Measurements from ENCODE around the gene DPP3. TPM values are rescaled to one million over a fixed set of nuclear protein-coding genes. Genes with fewer than 3 reads are reported as not detected.

The DPP3 gene
- total RNA-seq, 1 experiment from 2014 or later = 135 TPM

GRCh38 chr11:66454247-66454646 is 26.0 kb upstream of the DPP3 start:
- peaks cover 5% of the 10 kb centered on the region for H3F3A ChIP-seq (ENCODE audit: low read length, unreplicated experiment)
- ATAC-seq (peak; percentile 87), DNase-seq (peak; percentile 96)
- H3K9me2 ChIP-seq (replicated peaks; ENCODE audit: low read length) = no peaks in the 10 kb centered on the region
- ChIA-PET CTCF (interaction anchor here (1.1 kb wide), 1 partner anchor 15 kb away, joined by 3 read pairs; the partner anchor contains the start of gene MRPL11), POLR2A (ENCODE audit: unreplicated experiment) (interaction anchor here (1.0 kb wide), 1 partner anchor 15 kb away, joined by 6 read pairs; the partner anchor contains the start of gene MRPL11)
- no peak for TF ChIP-seq EZH2phosphoT487 (IDR thresholded peaks at IDR 0.05; ENCODE audit: borderline replicate concordance, low read length)
- TF ChIP-seq, protein P1, sequence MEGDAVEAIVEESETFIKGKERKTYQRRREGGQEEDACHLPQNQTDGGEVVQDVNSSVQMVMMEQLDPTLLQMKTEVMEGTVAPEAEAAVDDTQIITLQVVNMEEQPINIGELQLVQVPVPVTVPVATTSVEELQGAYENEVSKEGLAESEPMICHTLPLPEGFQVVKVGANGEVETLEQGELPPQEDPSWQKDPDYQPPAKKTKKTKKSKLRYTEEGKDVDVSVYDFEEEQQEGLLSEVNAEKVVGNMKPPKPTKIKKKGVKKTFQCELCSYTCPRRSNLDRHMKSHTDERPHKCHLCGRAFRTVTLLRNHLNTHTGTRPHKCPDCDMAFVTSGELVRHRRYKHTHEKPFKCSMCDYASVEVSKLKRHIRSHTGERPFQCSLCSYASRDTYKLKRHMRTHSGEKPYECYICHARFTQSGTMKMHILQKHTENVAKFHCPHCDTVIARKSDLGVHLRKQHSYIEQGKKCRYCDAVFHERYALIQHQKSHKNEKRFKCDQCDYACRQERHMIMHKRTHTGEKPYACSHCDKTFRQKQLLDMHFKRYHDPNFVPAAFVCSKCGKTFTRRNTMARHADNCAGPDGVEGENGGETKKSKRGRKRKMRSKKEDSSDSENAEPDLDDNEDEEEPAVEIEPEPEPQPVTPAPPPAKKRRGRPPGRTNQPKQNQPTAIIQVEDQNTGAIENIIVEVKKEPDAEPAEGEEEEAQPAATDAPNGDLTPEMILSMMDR (conservative IDR thresholded peaks at IDR 0.05; ENCODE audit: low read depth, low read length) = no peak
- TF ChIP-seq EZH2 (IDR thresholded peaks at IDR 0.05; ENCODE audit: low read length, unreplicated experiment) = no peak
- H4K20me1 ChIP-seq (ENCODE audit: low read length) = no peaks in the 10 kb centered on the region
- H3K4me1 ChIP-seq (ENCODE audit: insufficient read depth, low read length) = peaks cover 17% of the 10 kb centered on the region
- no peaks in the 10 kb centered on the region for H3K9me3 ChIP-seq (ENCODE audit: low read length)
- H3K27ac ChIP-seq (ENCODE audit: low read length) = peak overlapping the region; percentile 75
- peak overlapping the region; percentile 53 for H3K4me2 ChIP-seq (ENCODE audit: low read length)
- H2AFZ ChIP-seq (ENCODE audit: low read length) = no peak overlapping the region
- no peaks in the 10 kb centered on the region for H3K36me3 ChIP-seq (ENCODE audit: low read depth, low read length)
- no TSS peak for BruUV-seq (replicated peaks)
- intact Hi-C loops (cut with micrococcal nuclease) = no loop called here
- H3K4me3 ChIP-seq (ENCODE audit: low read length) = no peak overlapping the region; the same call in 1 of the 2 replicates
- H3K9ac ChIP-seq (ENCODE audit: low read length) = no peak overlapping the region
- no peaks in the 10 kb centered on the region for H3K79me2 ChIP-seq (ENCODE audit: low read length)
- H3K27me3 ChIP-seq (ENCODE audit: low read length) = no peaks in the 10 kb centered on the region

- ChIA-PET CTCF (interaction anchor here (1.1 kb wide), 1 partner anchor 16 kb away, joined by 3 read pairs; the partner anchor contains the start of gene MRPL11), POLR2A (ENCODE audit: unreplicated experiment) (interaction anchor here (1.0 kb wide), 1 partner anchor 16 kb away, joined by 6 read pairs; the partner anchor contains the start of gene MRPL11)
- TF ChIP-seq EZH2 (IDR thresholded peaks at IDR 0.05; ENCODE audit: low read length, unreplicated experiment) = no peak
- TF ChIP-seq, protein P1 (conservative IDR thresholded peaks at IDR 0.05; ENCODE audit: low read depth, low read length) = no peak
- intact Hi-C loops (cut with micrococcal nuclease) = no loop called here
- Histone ChIP-seq H3K9me3 (ENCODE audit: low read length) (no peaks in the 10 kb centered on the region), H4K20me1 (ENCODE audit: low read length) (no peaks in the 10 kb centered on the region), H3K79me2 (ENCODE audit: low read length) (no peaks in the 10 kb centered on the region), H3K4me3 (ENCODE audit: low read length) (peak overlapping the region; percentile 11; the same call in 1 of the 2 replicates), H3K9me2 (replicated peaks; ENCODE audit: low read length) (no peaks in the 10 kb centered on the region), H3K4me1 (ENCODE audit: insufficient read depth, low read length) (peaks cover 17% of the 10 kb centered on the region), H3K36me3 (ENCODE audit: low read depth, low read length) (no peaks in the 10 kb centered on the region), H3K4me2 (ENCODE audit: low read length) (peak overlapping the region; percentile 53), H2AFZ (ENCODE audit: low read length) (no peak overlapping the region), H3K27ac (ENCODE audit: low read length) (peak overlapping the region; percentile 75), H3K9ac (ENCODE audit: low read length) (no peak overlapping the region), H3K27me3 (ENCODE audit: low read length) (no peaks in the 10 kb centered on the region), H3F3A (ENCODE audit: low read length, unreplicated experiment) (peaks cover 5% of the 10 kb centered on the region)
- DNase-seq (no peak), ATAC-seq (peak; percentile 9; the same call in 1 of the 2 replicates)
- no TSS peak for BruUV-seq (replicated peaks)
Measured at GRCh38 chr11:66454828-66455227, 25.4 kb upstream of the DPP3 start.

- H3K36me3 ChIP-seq (ENCODE audit: low read depth, low read length) = no peaks in the 10 kb centered on the region
- H3K9me3 ChIP-seq (ENCODE audit: low read length) = no peaks in the 10 kb centered on the region
- H3K4me2 ChIP-seq (ENCODE audit: low read length) = no peak overlapping the region
- no peaks in the 10 kb centered on the region for H3K79me2 ChIP-seq (ENCODE audit: low read length)
- intact Hi-C loops (cut with micrococcal nuclease) = no loop called here
- no TSS peak for BruUV-seq (replicated peaks)
- POLR2A ChIA-PET (ENCODE audit: unreplicated experiment) = no interaction called here
- H3K9me2 ChIP-seq (replicated peaks; ENCODE audit: low read length) = no peaks in the 10 kb centered on the region
- H3K4me1 ChIP-seq (ENCODE audit: insufficient read depth, low read length) = peaks cover 19% of the 10 kb centered on the region
- no peak overlapping the region for H3K4me3 ChIP-seq (ENCODE audit: low read length)
- no peaks in the 10 kb centered on the region for H4K20me1 ChIP-seq (ENCODE audit: low read length)
- TF ChIP-seq EZH2 (IDR thresholded peaks at IDR 0.05; ENCODE audit: low read length, unreplicated experiment) (no peak), EZH2phosphoT487 (IDR thresholded peaks at IDR 0.05; ENCODE audit: borderline replicate concordance, low read length) (no peak)
- TF ChIP-seq, protein P1 (conservative IDR thresholded peaks at IDR 0.05; ENCODE audit: low read depth, low read length) = no peak
- H3K9ac ChIP-seq (ENCODE audit: low read length) = no peak overlapping the region
- no peak for DNase-seq
- no peak overlapping the region for H2AFZ ChIP-seq (ENCODE audit: low read length)
- H3K27ac ChIP-seq (ENCODE audit: low read length) = no peak overlapping the region
- CTCF ChIA-PET = interaction anchor here (0.6 kb wide), 1 partner anchor 10 kb away, joined by 3 read pairs; no protein-coding TSS in a partner anchor
- peaks cover 5% of the 10 kb centered on the region for H3F3A ChIP-seq (ENCODE audit: low read length, unreplicated experiment)
- no peak for ATAC-seq
- no peaks in the 10 kb centered on the region for H3K27me3 ChIP-seq (ENCODE audit: low read length)
Measured at GRCh38 chr11:66457826-66458225, 22.4 kb upstream of the DPP3 start.

Data from PC-3 (cell line).